ENCODE results near the gene TSHZ2. TPM values are rescaled to one million over a fixed set of nuclear protein-coding genes. Genes with fewer than 3 reads are reported as not detected.

Gene TSHZ2
- total and polyA plus RNA-seq, 2 donors (not counting 3 experiments of a cell fraction or from before 2014, with no cell fraction given) = not detected

GRCh38 chr20:53454675-53455276 lies 482.6 kb downstream of the TSHZ2 start:
- H3K27ac ChIP-seq (ENCODE audit: insufficient read depth, low read depth, low read length) = no peak overlapping the region
- DNase-seq (ENCODE audit: low read depth, low spot score) (no peak), FAIRE-seq (no peak)
- H3K4me1 ChIP-seq (ENCODE audit: control insufficient read depth, extremely low read depth, insufficient read depth, low read length) = no peaks in the 10 kb centered on the region
- H3K79me2 ChIP-seq (ENCODE audit: control insufficient read depth, insufficient read depth, low read length) = no peaks in the 10 kb centered on the region
- no peaks in the 10 kb centered on the region for H3K27me3 ChIP-seq (ENCODE audit: control insufficient read depth in 2 of 2, insufficient read depth in 2 of 2, low read length in 2 of 2)
- intact Hi-C loops (cut with micrococcal nuclease) (no loop called here), dilution Hi-C loops (cut with MboI; ENCODE audit: extremely low pct_ligation_motif_present, low sequenced_read_pairs) (no loop called here)
- POLR2A ChIA-PET = no interaction called here
- no peaks in the 10 kb centered on the region for H3K36me3 ChIP-seq (ENCODE audit: control insufficient read depth in 2 of 2, extremely low read depth in 1 of 2, insufficient read depth in 2 of 2, low read length in 2 of 2)
- no TSS peak for BruUV-seq (replicated peaks)
- no peak overlapping the region for H2AFZ ChIP-seq (ENCODE audit: low read depth, low read length)
- H3K4me2 ChIP-seq (ENCODE audit: insufficient read depth, low read length) = no peak overlapping the region
- no peak overlapping the region for H3K4me3 ChIP-seq (replicated peaks in 1 of 3; ENCODE audit: insufficient read depth in 1 of 3, low read depth in 1 of 3, low read length in 3 of 3)
- CTCF ChIA-PET = no interaction called here
- no peak overlapping the region for H3K9ac ChIP-seq (replicated peaks; ENCODE audit: extremely low read depth, insufficient read depth, low read length)
- H3K9me3 ChIP-seq (replicated peaks; ENCODE audit: control insufficient read depth, insufficient read depth, low read length) = no peaks in the 10 kb centered on the region
- TF ChIP-seq, protein P1, sequence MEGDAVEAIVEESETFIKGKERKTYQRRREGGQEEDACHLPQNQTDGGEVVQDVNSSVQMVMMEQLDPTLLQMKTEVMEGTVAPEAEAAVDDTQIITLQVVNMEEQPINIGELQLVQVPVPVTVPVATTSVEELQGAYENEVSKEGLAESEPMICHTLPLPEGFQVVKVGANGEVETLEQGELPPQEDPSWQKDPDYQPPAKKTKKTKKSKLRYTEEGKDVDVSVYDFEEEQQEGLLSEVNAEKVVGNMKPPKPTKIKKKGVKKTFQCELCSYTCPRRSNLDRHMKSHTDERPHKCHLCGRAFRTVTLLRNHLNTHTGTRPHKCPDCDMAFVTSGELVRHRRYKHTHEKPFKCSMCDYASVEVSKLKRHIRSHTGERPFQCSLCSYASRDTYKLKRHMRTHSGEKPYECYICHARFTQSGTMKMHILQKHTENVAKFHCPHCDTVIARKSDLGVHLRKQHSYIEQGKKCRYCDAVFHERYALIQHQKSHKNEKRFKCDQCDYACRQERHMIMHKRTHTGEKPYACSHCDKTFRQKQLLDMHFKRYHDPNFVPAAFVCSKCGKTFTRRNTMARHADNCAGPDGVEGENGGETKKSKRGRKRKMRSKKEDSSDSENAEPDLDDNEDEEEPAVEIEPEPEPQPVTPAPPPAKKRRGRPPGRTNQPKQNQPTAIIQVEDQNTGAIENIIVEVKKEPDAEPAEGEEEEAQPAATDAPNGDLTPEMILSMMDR (IDR thresholded peaks at IDR 0.05; ENCODE audit: extremely low read depth in 1 of 2, insufficient read depth in 1 of 2, low read depth in 1 of 2, low read length in 2 of 2) = no peak
- TF ChIP-seq JUN (IDR thresholded peaks at IDR 0.05; ENCODE audit: borderline replicate concordance, insufficient read depth, insufficient read length, low read depth) (no peak), POLR2A (IDR thresholded peaks at IDR 0.05; ENCODE audit: low read depth, low read length) (no peak), GATA2 (IDR thresholded peaks at IDR 0.05; ENCODE audit: insufficient read depth, insufficient read length, low read depth, low read length) (no peak), FOS (IDR thresholded peaks at IDR 0.05; ENCODE audit: borderline replicate concordance, insufficient read depth, low read length) (no peak), MYC (IDR thresholded peaks at IDR 0.05; ENCODE audit: low read depth, low read length) (no peak), POLR2AphosphoS5 (IDR thresholded peaks at IDR 0.05; ENCODE audit: insufficient read depth, low read depth, low read length) (no peak), EZH2 (IDR thresholded peaks at IDR 0.05; ENCODE audit: borderline replicate concordance, low read depth, low read length, severe bottlenecking) (no peak)
- TF ChIP-seq, protein P2, sequence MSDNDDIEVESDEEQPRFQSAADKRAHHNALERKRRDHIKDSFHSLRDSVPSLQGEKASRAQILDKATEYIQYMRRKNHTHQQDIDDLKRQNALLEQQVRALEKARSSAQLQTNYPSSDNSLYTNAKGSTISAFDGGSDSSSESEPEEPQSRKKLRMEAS (IDR thresholded peaks at IDR 0.05; ENCODE audit: insufficient read depth, insufficient read length) = no peak
- H3K9me1 ChIP-seq (replicated peaks; ENCODE audit: control insufficient read depth, extremely low read depth, insufficient read depth, low read length) = no peaks in the 10 kb centered on the region
- H4K20me1 ChIP-seq (replicated peaks; ENCODE audit: control insufficient read depth, extremely low read depth, insufficient read depth, low read length) = no peaks in the 10 kb centered on the region
